Fibroblast of skin of back (primary cell): ENCODE data around the gene CDV3. TPM values are rescaled to one million over a fixed set of nuclear protein-coding genes. Genes with fewer than 3 reads are reported as not detected.
"Not testable (repeated sequence)": the region's sequence is repeated elsewhere in the genome, so short reads cannot be mapped to it uniquely, and the experiment has no call there.

Source experiments
- DNase-seq: peaks from one replicate; pipeline ENCODE4 v3.0.0-alpha.2; 2013
- polyA plus RNA-seq, 2 experiments: library from polyadenylated mRNA; unstranded; fragments of 120-200 nt; gene quantifications; one replicate each; pipeline ENCODE4 v1.2.1, GENCODE V29; 2013; ENCODE audit not compliant: insufficient read length in 2 of 2

CDV3 gene
- 127 TPM for polyA plus RNA-seq (2013, experiment 1 of 2; ENCODE audit: insufficient read length)
- polyA plus RNA-seq (2013, experiment 2 of 2; ENCODE audit: insufficient read length) = 121 TPM

DNA sequence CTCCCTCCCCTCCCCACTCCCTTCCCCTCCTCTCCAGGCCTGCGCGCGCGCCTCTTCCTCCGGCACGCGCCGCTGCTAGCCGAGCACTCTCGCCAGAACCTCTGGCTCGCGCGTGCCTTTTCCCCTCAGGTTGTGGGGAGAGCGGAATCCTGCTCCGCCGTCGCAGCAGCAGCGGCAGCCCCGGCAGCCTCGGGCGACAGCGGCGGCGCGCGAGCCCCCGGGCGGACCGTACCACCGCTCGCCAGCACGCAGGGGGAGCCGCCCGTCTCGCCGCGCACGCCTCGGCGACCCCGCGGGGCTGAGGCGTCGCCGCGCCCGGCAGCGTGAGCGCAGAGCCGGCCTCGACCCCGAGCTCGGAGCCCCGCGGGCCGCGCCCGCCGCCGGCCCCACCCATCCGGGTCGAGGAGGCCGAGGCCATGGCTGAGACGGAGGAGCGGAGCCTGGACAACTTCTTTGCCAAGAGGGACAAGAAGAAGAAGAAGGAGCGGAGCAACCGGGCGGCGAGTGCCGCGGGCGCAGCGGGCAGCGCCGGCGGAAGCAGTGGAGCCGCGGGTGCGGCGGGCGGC lies at the start of gene CDV3:
CDV3 (plus strand) TSS at position 58 of the 566 bp plus-strand sequence; CDS start at position 417, 359 bp downstream.
- no peak for DNase-seq

DNA sequence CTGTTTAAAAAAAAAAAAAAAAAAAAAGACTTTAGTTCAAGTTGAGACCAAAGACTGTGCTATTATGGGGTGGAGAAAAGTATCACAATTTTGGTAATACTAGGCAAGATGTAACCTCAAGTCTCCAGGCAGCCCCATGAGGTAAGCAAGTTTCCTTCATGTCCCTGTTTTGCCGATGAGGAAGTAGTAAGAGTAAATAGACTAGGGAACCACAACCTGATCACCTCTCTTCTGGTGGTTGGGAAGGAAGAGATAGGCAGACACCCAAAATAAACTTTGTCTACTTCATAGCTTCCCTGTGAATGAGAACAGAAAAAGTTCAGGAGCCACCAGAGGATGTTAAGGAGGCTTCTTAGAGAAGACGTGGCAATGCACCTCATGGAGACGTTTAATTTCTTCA lies 49.7 kb upstream of the CDV3 start:
- not testable (repeated sequence) for DNase-seq

- DNase-seq = no peak
Measured at GRCh38 chr3:133525435-133525834, 48.1 kb upstream of the CDV3 start.

- no peak for DNase-seq
Measured at GRCh38 chr3:133527081-133527715, 46.3 kb upstream of the CDV3 start.

DNA sequence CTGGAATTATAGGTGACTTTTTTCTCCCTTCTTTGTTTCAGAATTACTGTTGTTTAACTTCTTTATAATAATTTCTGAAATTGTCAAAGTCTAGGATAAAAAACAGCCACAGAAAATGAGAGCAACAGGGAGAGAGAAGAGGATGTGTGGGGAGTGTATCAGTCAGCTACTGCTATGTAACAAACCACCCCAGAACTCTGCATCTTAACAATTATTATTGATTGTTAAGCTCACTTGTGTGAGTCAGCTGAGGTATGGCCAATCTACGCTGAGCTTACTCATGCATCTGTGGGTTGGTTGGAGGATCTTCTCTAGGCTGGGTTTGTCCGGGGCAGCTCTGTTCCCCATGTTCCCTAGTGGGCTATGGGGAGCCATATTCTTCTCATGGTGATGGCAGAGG lies 43.7 kb upstream of the CDV3 start:
- DNase-seq = no peak

- peak; percentile 53 for DNase-seq
Measured at GRCh38 chr3:133531981-133532380, 41.5 kb upstream of the CDV3 start.

DNA sequence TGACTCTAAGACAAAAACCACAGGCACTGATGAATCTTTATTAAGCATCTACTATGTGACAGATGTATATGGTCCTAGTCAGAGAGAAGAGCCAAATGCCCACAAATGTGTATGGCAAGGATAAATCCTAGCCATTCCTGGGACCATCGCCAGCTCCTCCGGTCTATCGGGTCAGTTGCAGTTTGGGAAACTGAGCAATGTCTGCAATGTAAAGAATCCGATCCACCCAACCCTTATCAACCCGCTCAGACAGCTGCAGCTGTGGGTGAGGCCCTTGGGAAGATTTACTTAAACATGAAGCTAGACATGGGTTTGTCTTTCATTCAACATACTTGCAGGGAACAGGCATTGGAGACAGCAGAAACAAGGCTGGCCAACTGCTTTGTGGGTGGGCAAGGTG lies 40.5 kb upstream of the CDV3 start:
- DNase-seq = peak; percentile 58

DNA sequence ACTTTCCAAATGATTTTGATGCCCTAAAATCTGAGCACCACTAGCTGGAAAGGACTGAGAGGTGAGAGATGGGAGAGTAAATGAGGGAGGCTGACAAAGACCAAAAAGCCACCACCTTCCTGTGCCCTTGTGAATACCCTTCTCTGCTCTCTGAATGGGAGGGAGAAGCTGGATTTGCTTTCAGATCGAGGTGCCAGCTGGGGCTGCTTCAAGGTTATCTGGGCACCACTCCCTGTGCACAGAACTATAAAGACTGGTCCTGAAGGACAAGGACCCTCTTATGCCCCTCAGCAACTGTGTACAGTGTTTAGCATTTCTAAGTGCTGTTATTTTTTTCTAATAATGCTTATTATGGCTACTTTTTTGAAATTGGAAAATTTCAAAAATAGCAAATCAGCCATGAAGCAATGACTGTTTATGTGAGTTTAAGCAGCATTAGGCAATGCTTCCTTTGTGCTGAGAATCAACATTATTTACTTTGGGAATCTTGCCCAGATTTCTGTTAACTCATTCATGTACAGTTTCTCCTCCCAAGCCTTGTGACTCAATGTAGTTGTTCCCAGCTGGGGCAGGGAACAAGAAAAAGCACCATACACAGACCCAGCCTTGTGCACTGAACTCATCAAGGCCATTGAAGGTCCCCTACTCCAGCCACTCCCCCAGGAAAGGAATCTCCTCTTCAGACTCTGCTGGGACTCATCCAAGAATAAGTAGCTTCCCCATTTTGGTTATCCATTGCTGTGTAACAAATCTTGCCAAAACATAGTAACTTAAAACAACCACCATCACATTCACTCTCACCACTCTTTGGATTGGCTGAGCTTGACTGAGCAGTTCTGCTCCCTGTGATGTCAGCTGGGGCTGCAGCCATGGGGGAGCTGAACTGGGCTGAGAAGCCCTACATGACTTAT lies 37.3 kb upstream of the CDV3 start:
- DNase-seq = peak; percentile 90

DNA sequence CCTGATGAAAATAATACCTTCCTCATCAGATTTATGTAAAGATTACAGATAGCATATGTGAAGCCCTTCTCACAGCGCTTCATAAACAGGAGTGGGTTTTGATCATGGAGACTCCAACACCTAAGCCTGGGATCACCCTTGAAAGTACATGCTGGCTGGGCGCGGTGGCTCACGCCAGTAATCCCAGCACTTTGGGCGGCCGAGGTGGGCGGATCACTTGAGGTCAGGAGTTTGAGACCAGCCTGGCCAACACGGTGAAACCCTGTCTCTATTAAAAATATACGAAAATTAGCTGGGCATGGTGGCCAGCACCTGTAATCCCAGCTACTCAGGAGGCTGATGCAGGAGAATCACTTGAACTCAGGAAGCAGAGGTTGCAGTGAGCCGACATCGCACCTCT lies 36.4 kb upstream of the CDV3 start:
- DNase-seq = not testable (repeated sequence)

DNA sequence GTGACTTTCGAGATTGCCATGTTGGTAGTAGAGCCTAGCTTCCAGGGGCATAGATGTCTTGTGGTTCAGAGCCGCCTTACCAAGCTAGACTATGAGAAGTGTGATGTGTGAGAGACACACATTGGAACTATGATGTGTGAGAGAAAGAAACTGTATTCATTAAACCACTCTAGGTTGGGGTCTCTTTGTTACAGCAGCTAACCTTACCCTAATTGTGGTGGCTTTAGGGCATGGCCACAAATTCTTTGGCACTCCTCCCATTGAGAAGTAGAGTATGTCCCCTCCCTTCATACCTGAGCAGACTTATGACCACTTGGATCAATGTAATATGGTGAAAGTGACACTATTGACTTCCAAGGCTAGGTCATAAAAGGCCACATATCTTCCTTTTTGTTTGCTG lies 35.3 kb upstream of the CDV3 start:
- no peak for DNase-seq

DNA sequence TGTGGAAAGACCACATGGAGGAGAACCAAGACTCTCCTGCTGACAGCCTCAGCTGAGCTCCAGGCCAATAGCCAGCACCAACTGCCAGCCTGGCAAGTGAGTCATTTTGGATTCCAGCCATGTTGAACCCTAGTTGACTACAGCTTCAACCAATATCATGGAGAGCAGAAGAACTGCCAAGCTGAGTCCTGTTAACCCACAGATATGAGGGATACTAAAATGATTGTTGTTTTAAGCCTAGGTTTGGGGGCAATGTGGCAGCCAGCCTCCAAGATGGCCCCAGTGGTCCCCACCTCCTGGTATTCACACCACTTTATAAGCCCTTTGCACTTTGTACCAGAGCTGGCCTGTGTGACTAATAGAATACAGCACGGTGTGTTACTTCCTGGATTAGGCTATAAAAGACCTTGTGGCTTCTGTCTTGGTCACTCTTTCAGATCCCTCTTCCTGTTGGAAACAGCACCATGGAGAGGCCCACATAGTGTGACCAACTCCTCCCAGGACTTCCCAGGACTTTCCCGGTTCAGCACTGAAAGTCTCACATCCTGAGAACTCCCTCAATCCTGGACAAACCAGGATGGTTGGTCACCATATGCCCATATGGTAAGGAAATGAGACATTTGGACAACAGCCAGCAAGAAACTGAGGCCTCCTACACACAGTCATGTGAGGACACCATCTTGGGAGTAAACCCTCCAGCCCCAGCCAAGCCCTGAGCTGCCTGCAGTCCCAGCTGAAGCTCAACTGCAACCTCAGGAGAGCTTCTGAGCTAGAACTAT lies 32.4 kb upstream of the CDV3 start:
- peak; percentile 50 for DNase-seq

DNA sequence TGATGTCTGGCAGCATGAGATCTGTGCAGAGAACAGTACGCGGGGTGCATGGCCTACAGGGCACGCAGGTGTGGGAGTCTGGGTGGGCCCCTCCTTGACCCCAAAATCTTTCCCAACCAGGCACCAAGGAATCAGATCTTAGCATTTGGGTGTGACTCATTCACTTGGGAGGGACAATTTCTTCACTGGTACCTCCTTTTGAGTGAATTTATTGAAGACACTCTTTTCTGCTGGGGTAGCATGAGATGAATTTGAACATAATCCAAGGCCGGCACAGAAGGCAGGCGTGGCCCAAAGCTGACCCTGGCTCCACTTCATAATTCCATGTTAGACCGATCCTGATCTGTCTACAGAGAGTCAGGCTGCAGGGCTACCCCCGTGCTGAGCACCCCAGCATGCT lies 30.6 kb upstream of the CDV3 start:
- no peak for DNase-seq

DNA sequence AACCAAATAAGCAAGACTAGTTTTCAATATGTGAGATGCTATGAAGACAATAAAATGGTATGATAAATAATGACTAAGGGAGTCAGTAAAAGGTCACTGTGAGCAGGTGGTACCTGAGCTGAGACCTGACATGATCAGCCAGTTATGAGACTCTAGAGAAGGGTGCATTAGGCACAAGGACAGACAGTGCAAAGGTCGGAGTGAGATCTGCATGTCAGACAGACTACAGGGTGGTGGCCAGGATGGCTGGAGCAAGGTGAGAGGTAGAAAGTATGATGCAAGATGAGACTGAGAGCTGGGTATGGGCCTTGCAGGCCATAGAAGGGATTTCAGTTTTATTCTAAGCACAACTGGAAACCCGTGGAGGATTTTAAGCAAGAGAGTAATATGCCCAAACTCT lies 28.5 kb upstream of the CDV3 start:
- DNase-seq = not testable (repeated sequence)

DNA sequence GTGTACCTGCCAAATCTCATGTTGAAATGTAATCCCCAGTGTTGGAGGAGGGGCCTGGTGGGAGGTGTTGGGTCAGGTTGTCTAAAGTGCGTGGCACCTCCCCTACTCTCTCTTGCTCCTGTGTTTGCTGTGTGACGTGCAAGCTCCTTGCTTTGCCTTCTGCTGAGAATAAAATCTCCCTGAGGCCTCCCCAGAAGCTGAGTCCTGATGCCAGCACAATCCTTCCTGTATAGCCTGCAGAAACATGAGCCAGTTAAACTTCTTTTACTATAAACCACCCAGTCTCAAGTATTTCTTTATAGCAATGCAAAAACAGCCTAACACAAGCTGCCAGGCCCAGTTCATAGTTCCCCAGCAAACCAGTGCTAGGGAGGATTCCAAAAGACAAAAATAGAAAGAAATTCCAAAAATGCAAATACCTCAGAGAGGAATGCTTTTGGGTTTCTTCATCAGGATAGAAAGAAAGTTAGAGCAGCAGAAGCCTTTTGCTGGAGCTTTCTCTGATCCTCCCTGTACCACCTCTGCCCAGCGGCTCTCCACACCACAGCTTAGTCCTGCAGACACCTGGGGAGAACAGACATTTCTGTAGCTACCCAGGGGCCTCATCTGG lies 25.9 kb upstream of the CDV3 start:
- DNase-seq = peak; percentile 81

DNA sequence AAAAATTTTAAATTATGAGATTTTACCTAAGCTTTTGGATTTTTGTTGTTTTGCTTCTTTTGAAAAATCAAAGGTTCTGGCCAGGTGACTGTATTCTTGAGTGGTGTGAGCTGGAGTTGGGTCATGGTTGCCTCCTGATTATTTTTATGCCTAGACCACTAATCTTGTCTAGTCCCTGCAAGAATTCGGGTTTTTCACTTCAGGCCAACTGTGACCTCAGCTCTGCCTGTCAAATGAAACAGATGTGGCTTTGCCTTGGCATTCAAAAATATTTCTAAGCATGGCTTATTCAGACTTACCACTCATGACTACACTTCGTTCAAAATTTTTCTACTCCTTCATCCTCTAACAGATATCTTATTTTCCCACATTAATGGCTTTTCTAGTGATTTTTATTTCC lies 25.4 kb upstream of the CDV3 start:
- peak; percentile 40 for DNase-seq

- no peak for DNase-seq
Measured at GRCh38 chr3:133549565-133549964, 23.9 kb upstream of the CDV3 start.

- not testable (repeated sequence) for DNase-seq
Measured at GRCh38 chr3:133551589-133551988, 21.9 kb upstream of the CDV3 start.

DNA sequence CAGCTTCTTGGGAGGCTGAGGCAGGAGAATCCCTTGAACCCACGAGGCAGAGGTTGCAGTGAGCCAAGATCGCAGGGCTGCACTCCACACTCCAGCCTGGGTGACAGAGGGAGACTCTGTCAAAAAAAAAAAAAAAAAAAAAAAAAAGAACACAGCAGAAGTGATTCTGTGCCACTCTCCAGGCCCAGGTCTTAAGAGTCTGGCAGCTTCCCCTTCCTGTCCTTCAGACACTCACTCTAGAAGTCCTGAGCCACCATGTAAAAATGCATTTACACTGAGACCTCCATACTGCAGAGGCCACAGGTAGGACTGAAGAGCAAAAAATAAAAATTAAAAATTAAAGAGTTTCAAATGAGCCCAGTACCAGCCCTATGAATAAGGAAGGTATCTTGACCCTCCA lies 11.8 kb upstream of the CDV3 start:
- no peak for DNase-seq

GRCh38 chr3:133562376-133562775 lies 11.1 kb upstream of the CDV3 start:
- DNase-seq = no peak

DNA sequence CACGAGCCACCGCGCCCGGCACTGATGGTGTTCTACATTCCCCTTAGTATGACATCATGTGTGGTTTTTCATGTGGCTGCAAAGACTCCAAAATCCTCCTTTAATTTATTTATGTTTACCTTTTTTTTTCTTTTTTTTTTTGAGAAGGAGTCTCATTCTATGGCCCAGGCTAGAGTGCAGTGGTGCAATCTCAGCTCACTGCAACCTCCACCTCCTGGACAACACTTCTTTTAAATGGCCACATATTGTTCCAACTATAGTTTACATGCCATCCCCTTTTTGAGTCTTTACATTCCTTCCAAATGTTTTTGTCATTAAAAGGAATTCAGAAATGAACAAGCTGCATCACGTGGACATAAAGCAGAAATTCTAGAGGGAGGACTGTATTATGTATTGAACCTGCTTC lies 10.3 kb upstream of the CDV3 start:
- DNase-seq = peak; percentile 78

- no peak for DNase-seq
Measured at GRCh38 chr3:133563816-133564215, 9.7 kb upstream of the CDV3 start.
